Naive B cell (primary cell): Measurements from ENCODE around the gene VWA1. TPM values are rescaled to one million over a fixed set of nuclear protein-coding genes. Genes with fewer than 3 reads are reported as not detected.
"Not testable (repeated sequence)": the region's sequence is repeated elsewhere in the genome, so short reads cannot be mapped to it uniquely, and the experiment has no call there.

Experiments used
- ATAC-seq, 2 donors: fragments of 150-1000 bp; cut with Tn5 transposase; 2 replicates each; pipeline ENCODE4 v1.10.0; 2021; ENCODE audit warnings: low read depth in 2 of 2, mild to moderate bottlenecking in 2 of 2, moderate library complexity in 2 of 2
- DNase-seq: peaks from one replicate; pipeline ENCODE4 v3.0.0; 2022
- H3K27ac Mint-ChIP-seq, 6 donors: one replicate each; pipeline ENCODE4 v1.8.0; 2020 to 2022; ENCODE audit warnings: mild to moderate bottlenecking in 6 of 6, mixed read lengths in 6 of 6, moderate library complexity in 5 of 6, inconsistent platforms in 2 of 6
- H3K27me3 Mint-ChIP-seq, 3 donors: one replicate each; pipeline ENCODE4 v1.8.0; 2021 to 2022; ENCODE audit warnings: mixed read lengths in 3 of 3, mild to moderate bottlenecking in 1 of 3
- H3K36me3 Mint-ChIP-seq, 2 donors: one replicate each; pipeline ENCODE4 v1.8.0; 2020 to 2022; ENCODE audit warnings: mixed read lengths in 2 of 2, inconsistent platforms in 1 of 2, mild to moderate bottlenecking in 1 of 2
- H3K4me1 Mint-ChIP-seq, 3 donors: one replicate each; pipeline ENCODE4 v1.8.0; 2020 to 2022; ENCODE audit warnings: mixed read lengths in 3 of 3, inconsistent platforms in 1 of 3, mild to moderate bottlenecking in 1 of 3, moderate library complexity in 1 of 3
- H3K4me3 Mint-ChIP-seq, 8 donors: one replicate each; pipeline ENCODE4 v1.8.0; 2020 to 2022; ENCODE audit warnings: mild to moderate bottlenecking in 8 of 8, mixed read lengths in 8 of 8, moderate library complexity in 8 of 8, inconsistent platforms in 2 of 8
- H3K9me3 Mint-ChIP-seq, 7 donors: one replicate each; pipeline ENCODE4 v1.8.0; 2020 to 2022; ENCODE audit warnings: mixed read lengths in 7 of 7, mild to moderate bottlenecking in 5 of 7, inconsistent platforms in 2 of 7, moderate library complexity in 1 of 7
- polyA plus RNA-seq, 6 donors: library from polyadenylated mRNA; unstranded; fragments of 300-500 nt; fragmentation: Illumina TruSeq; gene quantifications; one replicate each; pipeline ENCODE4 v1.2.3, GENCODE V29; 2021; ENCODE audit warnings: low read depth in 6 of 6

VWA1 gene
- polyA plus RNA-seq, 6 donors from 2014 or later = 0.41 TPM; not detected in 5

GRCh38 chr1:1452882-1453281 lies 17.4 kb downstream of the VWA1 start:
- no peak overlapping the region for H3K4me3 Mint-ChIP-seq

GRCh38 chr1:1454286-1455056 lies 19.0 kb downstream of the VWA1 start:
- ATAC-seq, H3K9me3 Mint-ChIP-seq, H3K4me3 Mint-ChIP-seq, H3K4me1 Mint-ChIP-seq, DNase-seq, H3K36me3 Mint-ChIP-seq: not testable (repeated sequence)
- H3K27ac Mint-ChIP-seq = peak overlapping the region in 1 of 6 donors; percentile 49
- H3K27me3 Mint-ChIP-seq = peaks cover 0 to 14% (median under 1%) of the 10 kb centered on the region in 3 donors

More at GRCh38 chr1:1452882-1453281, 17.4 kb downstream of the VWA1 start:
- Mint-ChIP-seq H3K27me3 (peaks cover 5 to 14% (median 9%) of the 10 kb centered on the region in 3 donors), H3K4me1 (no peaks in the 10 kb centered on the region), H3K36me3 (no peaks in the 10 kb centered on the region), H3K27ac (no peak overlapping the region), H3K9me3 (no peaks in the 10 kb centered on the region)
- DNase-seq (no peak), ATAC-seq (no peak)

GRCh38 chr1:1455366-1455884 lies 19.9 kb downstream of the VWA1 start:
- DNase-seq (no peak), ATAC-seq (no peak)
- no peaks in the 10 kb centered on the region for H3K9me3 Mint-ChIP-seq
- H3K27me3 Mint-ChIP-seq = peaks cover 0 to 7% (median 0%) of the 10 kb centered on the region in 3 donors
- no peak overlapping the region for H3K4me3 Mint-ChIP-seq
- H3K36me3 Mint-ChIP-seq = no peaks in the 10 kb centered on the region
- no peak overlapping the region for H3K27ac Mint-ChIP-seq
- no peaks in the 10 kb centered on the region for H3K4me1 Mint-ChIP-seq

- DNase-seq, H3K4me1 Mint-ChIP-seq, ATAC-seq, H3K9me3 Mint-ChIP-seq, H3K36me3 Mint-ChIP-seq, H3K27me3 Mint-ChIP-seq, H3K4me3 Mint-ChIP-seq, H3K27ac Mint-ChIP-seq: not testable (repeated sequence)
Measured at GRCh38 chr1:1455934-1456333, 20.4 kb downstream of the VWA1 start.

- not testable (repeated sequence) for H3K4me3 Mint-ChIP-seq, H3K4me1 Mint-ChIP-seq, ATAC-seq, H3K36me3 Mint-ChIP-seq, DNase-seq, H3K9me3 Mint-ChIP-seq, H3K27ac Mint-ChIP-seq
- H3K27me3 Mint-ChIP-seq = peaks cover 0 to 11% (median 0%) of the 10 kb centered on the region in 3 donors
Measured at GRCh38 chr1:1456683-1457255, 21.3 kb downstream of the VWA1 start.

- not testable (repeated sequence) for H3K27ac Mint-ChIP-seq, ATAC-seq, H3K4me1 Mint-ChIP-seq, H3K4me3 Mint-ChIP-seq, H3K9me3 Mint-ChIP-seq, DNase-seq, H3K27me3 Mint-ChIP-seq, H3K36me3 Mint-ChIP-seq
Measured at GRCh38 chr1:1459156-1459555, 23.7 kb downstream of the VWA1 start.

- H3K4me1 Mint-ChIP-seq, ATAC-seq, DNase-seq, H3K36me3 Mint-ChIP-seq, H3K9me3 Mint-ChIP-seq, H3K4me3 Mint-ChIP-seq, H3K27ac Mint-ChIP-seq, H3K27me3 Mint-ChIP-seq: not testable (repeated sequence)
Measured at GRCh38 chr1:1459711-1460110, 24.2 kb downstream of the VWA1 start.

GRCh38 chr1:1460540-1461130 lies 25.1 kb downstream of the VWA1 start:
- ATAC-seq (no peak), DNase-seq (no peak)
- Mint-ChIP-seq H3K9me3 (no peaks in the 10 kb centered on the region), H3K27me3 (peaks cover 0 to 6% (median 0%) of the 10 kb centered on the region in 3 donors), H3K36me3 (no peaks in the 10 kb centered on the region), H3K4me1 (no peaks in the 10 kb centered on the region), H3K27ac (no peak overlapping the region), H3K4me3 (no peak overlapping the region)

GRCh38 chr1:1461721-1462317 lies 26.3 kb downstream of the VWA1 start:
- peak overlapping the region in 1 of 8 donors; percentile 24 for H3K4me3 Mint-ChIP-seq
- H3K27ac Mint-ChIP-seq = peak overlapping the region in 2 of 6 donors; percentile 32 to 53
- ATAC-seq (no peak), DNase-seq (no peak)
- peaks cover 0 to 6% (median 0%) of the 10 kb centered on the region in 3 donors for H3K27me3 Mint-ChIP-seq
- H3K4me1 Mint-ChIP-seq = no peaks in the 10 kb centered on the region
- no peaks in the 10 kb centered on the region for H3K9me3 Mint-ChIP-seq
- H3K36me3 Mint-ChIP-seq = no peaks in the 10 kb centered on the region

GRCh38 chr1:1462318-1462966 lies 27.0 kb downstream of the VWA1 start:
- DNase-seq = peak; percentile 7
- Mint-ChIP-seq H3K4me3 (peak overlapping the region in 1 of 8 donors; percentile 24), H3K27ac (peak overlapping the region in 3 of 6 donors; percentile 29 to 53 (median 32)), H3K27me3 (peaks cover 0 to 6% (median 0%) of the 10 kb centered on the region in 3 donors), H3K4me1 (no peaks in the 10 kb centered on the region), H3K9me3 (no peaks in the 10 kb centered on the region), H3K36me3 (no peaks in the 10 kb centered on the region)
- ATAC-seq = peak; percentile 61 to 80

- ATAC-seq (no peak), DNase-seq (no peak)
- Mint-ChIP-seq H3K9me3 (no peaks in the 10 kb centered on the region), H3K4me1 (no peaks in the 10 kb centered on the region), H3K27me3 (peaks cover 0 to 6% (median 0%) of the 10 kb centered on the region in 3 donors), H3K27ac (no peak overlapping the region), H3K4me3 (no peak overlapping the region), H3K36me3 (no peaks in the 10 kb centered on the region)
Measured at GRCh38 chr1:1463312-1463711, 27.8 kb downstream of the VWA1 start.

GRCh38 chr1:1468196-1468985 lies 32.9 kb downstream of the VWA1 start:
- not testable (repeated sequence) for H3K9me3 Mint-ChIP-seq, H3K4me3 Mint-ChIP-seq, ATAC-seq, DNase-seq, H3K27me3 Mint-ChIP-seq, H3K27ac Mint-ChIP-seq, H3K36me3 Mint-ChIP-seq
- H3K4me1 Mint-ChIP-seq = peaks cover 8 to 27% (median 25%) of the 10 kb centered on the region in 3 donors
